HG03521 (cell line): ENCODE data around the gene DIAPH3.

ENCODE experiments used
- ATAC-seq: cut with Tn5 transposase; IDR thresholded peaks from one replicate; pipeline ENCODE4 v1.9.1; 2021; ENCODE audit warnings: mild to moderate bottlenecking, moderate library complexity; ENCODE audit not compliant: unreplicated experiment

DIAPH3 gene

GRCh38 chr13:59643906-59644626 lies 519.7 kb downstream of the DIAPH3 start:
- no peak for ATAC-seq

GRCh38 chr13:59643364-59643841 lies 520.3 kb downstream of the DIAPH3 start:
- ATAC-seq: no peak

- ATAC-seq: no peak
Measured at GRCh38 chr13:59641817-59642216, 521.9 kb downstream of the DIAPH3 start.

GRCh38 chr13:59641261-59641660 lies 522.5 kb downstream of the DIAPH3 start:
- ATAC-seq: no peak

- ATAC-seq: no peak
Measured at GRCh38 chr13:59638404-59638803, 525.3 kb downstream of the DIAPH3 start.

GRCh38 chr13:59635589-59635988 lies 528.1 kb downstream of the DIAPH3 start:
- no peak for ATAC-seq

- ATAC-seq: no peak
Measured at GRCh38 chr13:59633290-59633689, 530.4 kb downstream of the DIAPH3 start.

GRCh38 chr13:59631271-59631670 lies 532.5 kb downstream of the DIAPH3 start:
- no peak for ATAC-seq

- no peak for ATAC-seq
Measured at GRCh38 chr13:59625111-59625510, 538.6 kb downstream of the DIAPH3 start.

GRCh38 chr13:59623206-59623915 lies 540.4 kb downstream of the DIAPH3 start:
- ATAC-seq: no peak

- ATAC-seq: no peak
Measured at GRCh38 chr13:59621773-59622172, 542.0 kb downstream of the DIAPH3 start.
